Neuronal stem cell (in vitro differentiated cells): ENCODE results near the gene CAPZA1.

Source experiments
- DNase-seq: peaks from one replicate; pipeline ENCODE4 v3.0.0-alpha.2; 2013; ENCODE audit warnings: low spot score
- H2AFZ ChIP-seq: one replicate; pipeline ENCODE4 v1.6.1; 2013; ENCODE audit warnings: mild to moderate bottlenecking, low read length, inconsistent platforms
- H2AK5ac ChIP-seq: 2 replicates; pipeline ENCODE4 v1.6.1; 2013; ENCODE audit warnings: low read depth, mild to moderate bottlenecking, inconsistent platforms, low read length, moderate library complexity, mixed read lengths
- H2BK120ac ChIP-seq: 2 replicates; pipeline ENCODE4 v1.6.1; 2013; ENCODE audit warnings: low read depth, mild to moderate bottlenecking, inconsistent platforms, low read length, moderate library complexity, mixed read lengths
- H2BK12ac ChIP-seq: one replicate; pipeline ENCODE4 v1.6.1; 2013; ENCODE audit warnings: low read length, inconsistent platforms
- H2BK15ac ChIP-seq: 2 replicates; pipeline ENCODE4 v1.6.1; 2013; ENCODE audit warnings: mild to moderate bottlenecking, low read length, inconsistent platforms, mixed read lengths
- H2BK5ac ChIP-seq: one replicate; pipeline ENCODE4 v1.6.1; 2013; ENCODE audit warnings: inconsistent platforms, mild to moderate bottlenecking, low read length, moderate library complexity
- H3K14ac ChIP-seq: one replicate; pipeline ENCODE4 v1.6.1; 2013; ENCODE audit warnings: low read length, inconsistent platforms
- H3K18ac ChIP-seq: 2 replicates; pipeline ENCODE4 v1.6.1; 2013; ENCODE audit warnings: low read length, inconsistent platforms
- H3K23ac ChIP-seq: 2 replicates; pipeline ENCODE4 v1.6.1; 2013; ENCODE audit warnings: low read depth, mild to moderate bottlenecking, mixed read lengths, low read length, inconsistent platforms; ENCODE audit not compliant: poor library complexity
- H3K27ac ChIP-seq: replicated peaks from 3 replicates; pipeline ENCODE4 v1.5.1; 2013; ENCODE audit warnings: low read length, inconsistent platforms
- H3K27me3 ChIP-seq, 3 experiments: 2 replicates each; pipeline ENCODE4 v1.6.1; 2013; ENCODE audit warnings: low read length in 3 of 3, mild to moderate bottlenecking in 2 of 3, inconsistent platforms in 1 of 3, low read depth in 1 of 3, mixed read lengths in 1 of 3, moderate library complexity in 1 of 3; ENCODE audit not compliant: control insufficient read depth in 3 of 3, insufficient read depth in 3 of 3
- H3K36me3 ChIP-seq, 2 donors: replicated peaks in 1 of 2; 2 replicates each; pipeline ENCODE4 v1.6.1; 2013; ENCODE audit warnings: low read length in 2 of 2; ENCODE audit not compliant: control insufficient read depth in 2 of 2, insufficient read depth in 2 of 2
- H3K4ac ChIP-seq: 2 replicates; pipeline ENCODE4 v1.6.1; 2013; ENCODE audit warnings: inconsistent platforms, mild to moderate bottlenecking, low read length, moderate library complexity
- H3K4me1 ChIP-seq, 2 donors: 1 replicate in 1 of 2; 2 replicates in 1 of 2; pipeline ENCODE4 v1.6.1; 2013; ENCODE audit warnings: low read length in 2 of 2, low read depth in 1 of 2; ENCODE audit not compliant: control insufficient read depth in 2 of 2, insufficient read depth in 1 of 2
- H3K4me2 ChIP-seq: one replicate; pipeline ENCODE4 v1.6.1; 2013; ENCODE audit warnings: mild to moderate bottlenecking, low read length, inconsistent platforms; ENCODE audit not compliant: insufficient read depth, poor library complexity, severe bottlenecking
- H3K4me3 ChIP-seq, 2 donors: 2 replicates each; pipeline ENCODE4 v1.5.1; 2013; ENCODE audit warnings: low read length in 2 of 2, mild to moderate bottlenecking in 2 of 2, inconsistent platforms in 1 of 2, moderate library complexity in 1 of 2
- H3K79me1 ChIP-seq: one replicate; pipeline ENCODE4 v1.6.1; 2013; ENCODE audit warnings: low read depth, mild to moderate bottlenecking, inconsistent platforms, low read length, moderate library complexity
- H3K9ac ChIP-seq: one replicate; pipeline ENCODE4 v1.6.1; 2013; ENCODE audit warnings: mild to moderate bottlenecking, low read depth, low read length, inconsistent platforms; ENCODE audit not compliant: poor library complexity
- H3K9me3 ChIP-seq, 2 donors: replicated peaks in 1 of 2; 2 replicates each; pipeline versions ENCODE3 to v1.6.1; 2013; ENCODE audit warnings: low read length in 2 of 2, mild to moderate bottlenecking in 2 of 2, inconsistent platforms in 1 of 2, low read depth in 1 of 2, mixed read lengths in 1 of 2, moderate library complexity in 1 of 2; ENCODE audit not compliant: control insufficient read depth in 2 of 2, insufficient read depth in 1 of 2
- H4K8ac ChIP-seq: one replicate; pipeline ENCODE4 v1.6.1; 2013; ENCODE audit warnings: low read depth, mild to moderate bottlenecking, inconsistent platforms, low read length, moderate library complexity
- H4K91ac ChIP-seq: one replicate; pipeline ENCODE4 v1.6.1; 2013; ENCODE audit warnings: low read length, low read depth, mild to moderate bottlenecking, inconsistent platforms; ENCODE audit not compliant: poor library complexity
- WGBS, 2 donors: extraction: QIAGEN DNeasy Blood & Tissue Kit; methylation state at CpG; one replicate each; pipeline ENCODE4 v1.1.7; 2013; ENCODE audit warnings: missing lambda C conversion rate in 2 of 2, mixed read lengths in 1 of 2; ENCODE audit not compliant: insufficient read length in 2 of 2, insufficient replicate concordance in 1 of 2; ENCODE audit errors: extremely low coverage in 2 of 2; 5-methylcytosine and 5-hydroxymethylcytosine counted together

The CAPZA1 gene

GRCh38 chr1:112678605-112679004 is 59.0 kb downstream of the CAPZA1 start:
- Histone ChIP-seq H3K27ac (no peak overlapping the region), H3K4me3 (no peak overlapping the region), H3K9ac (no peak overlapping the region), H4K8ac (no peak overlapping the region), H2BK15ac (no peak overlapping the region), H3K36me3 (peaks cover 0 to 42% of the 10 kb centered on the region in 2 donors), H3K14ac (no peak overlapping the region), H2AK5ac (no peak overlapping the region), H2AFZ (no peak overlapping the region), H3K9me3 (peaks cover 0 to 3% of the 10 kb centered on the region in 2 donors), H3K4me1 (peaks cover 7 to 10% of the 10 kb centered on the region in 2 donors), H2BK12ac (no peak overlapping the region), H2BK120ac (no peak overlapping the region), H4K91ac (no peak overlapping the region), H2BK5ac (no peak overlapping the region), H3K18ac (no peak overlapping the region), H3K4me2 (no peak overlapping the region), H3K27me3 (no peaks in the 10 kb centered on the region), H3K79me1 (peaks cover 2% of the 10 kb centered on the region), H3K23ac (no peak overlapping the region), H3K4ac (no peak overlapping the region)
- no peak for DNase-seq
- no CpG with 5 or more reads among the region's 3 CpGs for WGBS, 2 donors

GRCh38 chr1:112685913-112686312 is 66.3 kb downstream of the CAPZA1 start:
- Histone ChIP-seq H3K14ac (no peak overlapping the region), H3K79me1 (peaks cover 4% of the 10 kb centered on the region), H2BK5ac (no peak overlapping the region), H3K4me1 (no peaks in the 10 kb centered on the region), H3K27me3 (no peaks in the 10 kb centered on the region), H2BK120ac (no peak overlapping the region), H3K9ac (no peak overlapping the region), H2BK12ac (no peak overlapping the region), H3K27ac (no peak overlapping the region), H2BK15ac (no peak overlapping the region), H2AFZ (no peak overlapping the region), H3K4ac (no peak overlapping the region), H3K23ac (no peak overlapping the region), H3K4me2 (no peak overlapping the region), H3K36me3 (peaks cover 8 to 51% of the 10 kb centered on the region in 2 donors), H2AK5ac (no peak overlapping the region), H3K18ac (no peak overlapping the region), H3K9me3 (no peaks in the 10 kb centered on the region), H4K91ac (no peak overlapping the region), H4K8ac (no peak overlapping the region), H3K4me3 (no peak overlapping the region)
- DNase-seq = no peak
- no CpG with 5 or more reads among the region's 5 CpGs for WGBS, 2 donors

- Histone ChIP-seq H3K27me3 (no peaks in the 10 kb centered on the region), H3K79me1 (peaks cover 3% of the 10 kb centered on the region), H2AK5ac (no peak overlapping the region), H2BK15ac (no peak overlapping the region), H2BK120ac (no peak overlapping the region), H3K18ac (no peak overlapping the region), H3K23ac (no peak overlapping the region), H2BK5ac (no peak overlapping the region), H3K27ac (no peak overlapping the region), H3K36me3 (peaks cover 9 to 55% of the 10 kb centered on the region in 2 donors), H2AFZ (no peak overlapping the region), H3K4me2 (no peak overlapping the region), H3K14ac (no peak overlapping the region), H4K91ac (no peak overlapping the region), H3K4ac (no peak overlapping the region), H3K9me3 (no peaks in the 10 kb centered on the region), H3K4me1 (no peaks in the 10 kb centered on the region), H2BK12ac (no peak overlapping the region), H3K4me3 (no peak overlapping the region), H3K9ac (no peak overlapping the region), H4K8ac (no peak overlapping the region)
- WGBS, 2 donors = no CpG with 5 or more reads among the region's 3 CpGs
- DNase-seq = no peak
Measured at GRCh38 chr1:112686417-112686816, 66.8 kb downstream of the CAPZA1 start.

- H3K18ac ChIP-seq = no peak overlapping the region
- no peak overlapping the region for H2AFZ ChIP-seq
- H3K4me3 ChIP-seq = no peak overlapping the region
- WGBS, 2 donors = no CpG with 5 or more reads among the region's 4 CpGs
- H3K14ac ChIP-seq = no peak overlapping the region
- H2BK120ac ChIP-seq = no peak overlapping the region
- no peak overlapping the region for H2AK5ac ChIP-seq
- H3K23ac ChIP-seq = no peak overlapping the region
- H3K9me3 ChIP-seq = no peaks in the 10 kb centered on the region
- no peak overlapping the region for H3K4me2 ChIP-seq
- no peak overlapping the region for H3K4ac ChIP-seq
- H3K36me3 ChIP-seq = peaks cover 12 to 59% of the 10 kb centered on the region in 2 donors
- peaks cover 3% of the 10 kb centered on the region for H3K79me1 ChIP-seq
- H3K9ac ChIP-seq = no peak overlapping the region
- no peak overlapping the region for H4K8ac ChIP-seq
- no peak overlapping the region for H2BK12ac ChIP-seq
- no peak overlapping the region for H2BK15ac ChIP-seq
- no peaks in the 10 kb centered on the region for H3K27me3 ChIP-seq
- H3K27ac ChIP-seq = no peak overlapping the region
- no peak overlapping the region for H4K91ac ChIP-seq
- DNase-seq = no peak
- H3K4me1 ChIP-seq = no peaks in the 10 kb centered on the region
- H2BK5ac ChIP-seq = no peak overlapping the region
Measured at GRCh38 chr1:112686835-112687234, 67.2 kb downstream of the CAPZA1 start.
